NB4 (cell line): ENCODE measurements around the gene CALN1.

ENCODE experiments used
- DNase-seq: peaks from one replicate; pipeline ENCODE4 v3.0.0; 2010; ENCODE audit warnings: low read depth
- H3K4me3 ChIP-seq: one replicate; pipeline ENCODE4 v1.5.1; 2011; ENCODE audit warnings: mild to moderate bottlenecking, low read depth, low read length, moderate library complexity
- CTCF ChIP-seq: IDR thresholded peaks from one replicate; pipeline ENCODE4 v1.5.1; 2012; ENCODE audit warnings: low read depth, low read length
- MAX ChIP-seq: IDR thresholded peaks from 2 replicates; pipeline ENCODE4 v1.6.1; 2011; ENCODE audit warnings: low read depth, low read length
- MYC ChIP-seq: IDR thresholded peaks from 2 replicates; pipeline ENCODE4 v1.6.1; 2011; ENCODE audit warnings: low read depth, low read length
- POLR2A ChIP-seq: IDR thresholded peaks from 2 replicates; pipeline ENCODE4 v1.6.1; 2011; ENCODE audit warnings: mild to moderate bottlenecking; ENCODE audit not compliant: insufficient read length; ENCODE audit errors: extremely low read depth

CALN1 gene

GRCh38 chr7:72445075-72445474 is 32.9 kb upstream of the CALN1 start:
- no peak for DNase-seq
- TF ChIP-seq MYC = no peak
- no peak for TF ChIP-seq CTCF
- TF ChIP-seq POLR2A = no peak
- TF ChIP-seq MAX = no peak
- H3K4me3 ChIP-seq = no peak overlapping the region

DNA sequence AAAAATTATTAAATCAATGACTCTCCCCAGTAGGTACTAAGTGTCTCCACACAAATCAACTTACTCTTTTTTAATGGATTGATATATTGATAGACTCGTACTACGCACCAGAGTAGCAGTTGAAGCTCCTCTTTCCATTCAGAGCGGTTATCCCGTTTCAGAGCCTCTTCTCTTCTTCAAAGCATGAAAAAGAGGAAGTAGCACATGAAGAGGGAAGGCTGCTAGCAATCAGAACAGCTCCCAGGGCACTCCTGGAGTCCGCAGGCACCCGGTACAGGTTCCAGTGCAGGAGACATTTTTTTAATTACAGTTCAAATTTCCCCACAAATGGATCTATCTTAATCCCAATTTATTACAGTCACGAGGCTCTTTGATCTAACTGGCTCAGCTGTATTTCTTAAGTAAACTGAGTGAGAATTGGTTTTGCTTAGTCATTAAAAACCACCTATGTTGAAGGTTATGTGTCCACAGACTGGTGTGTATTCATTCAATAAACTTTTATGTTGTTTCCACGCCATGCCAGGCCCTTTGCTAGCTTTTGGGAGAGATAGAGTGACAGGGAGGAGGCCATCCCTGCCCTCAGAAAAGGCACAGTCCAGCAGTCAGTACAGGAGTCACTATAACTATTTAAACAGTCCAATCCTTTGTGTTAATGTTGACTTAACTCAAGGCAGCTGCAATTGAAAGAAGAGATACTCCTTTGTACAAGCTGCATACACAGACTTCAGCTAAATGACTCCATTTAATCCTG is 32.1 kb upstream of the CALN1 start:
- H3K4me3 ChIP-seq = no peak overlapping the region
- peak; percentile 46 for DNase-seq
- TF ChIP-seq POLR2A (no peak), CTCF (no peak), MAX (no peak)

DNA sequence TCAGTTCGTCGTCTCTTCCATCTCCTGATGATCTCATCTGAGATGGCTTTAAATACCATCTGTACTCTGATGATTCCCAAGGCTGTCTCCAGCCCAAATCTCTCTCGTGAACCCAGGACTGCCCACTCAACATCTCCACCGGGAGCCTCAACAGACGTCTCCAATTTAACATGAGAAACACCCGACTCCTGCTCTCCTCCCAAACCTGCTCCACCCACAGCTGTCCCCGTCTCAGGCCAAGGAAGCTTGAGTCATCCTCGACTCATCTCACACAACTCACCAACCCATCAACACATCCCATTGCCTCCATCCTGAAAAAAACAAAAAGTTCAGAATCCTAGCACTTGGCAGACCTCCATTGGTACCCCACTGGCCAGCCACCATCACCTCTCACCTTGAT is 29.7 kb upstream of the CALN1 start:
- no peak for TF ChIP-seq MAX
- no peak for TF ChIP-seq CTCF
- no peak for TF ChIP-seq POLR2A
- TF ChIP-seq MYC = no peak
- DNase-seq = no peak
- no peak overlapping the region for H3K4me3 ChIP-seq

GRCh38 chr7:72438491-72438890 is 26.4 kb upstream of the CALN1 start:
- H3K4me3 ChIP-seq = no peak overlapping the region
- no peak for DNase-seq
- no peak for TF ChIP-seq CTCF
- TF ChIP-seq MYC = no peak
- TF ChIP-seq POLR2A = no peak

DNA sequence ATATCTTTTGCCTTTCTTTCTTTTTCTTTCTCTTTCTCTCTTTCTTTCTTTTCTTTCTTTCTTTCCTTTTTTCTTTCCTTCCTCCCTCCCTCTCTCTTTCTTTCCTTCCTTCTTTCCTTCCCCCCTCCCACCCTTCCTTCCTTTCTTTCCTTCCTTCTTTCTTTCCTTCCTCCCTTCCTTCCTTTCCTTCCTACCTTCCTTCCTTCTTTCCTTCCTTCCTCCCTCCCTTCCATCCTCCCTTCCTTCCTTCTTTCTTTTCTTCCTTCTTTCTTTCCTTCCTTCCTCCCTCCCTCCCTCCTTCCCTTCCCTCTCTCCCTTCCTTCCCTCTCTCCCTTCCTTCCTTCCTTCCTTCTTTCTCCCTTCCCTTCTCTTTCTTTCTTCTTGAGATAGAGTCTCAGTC is 25.5 kb upstream of the CALN1 start:
- TF ChIP-seq MYC (no peak), POLR2A (no peak)
- H3K4me3 ChIP-seq = no peak overlapping the region
- DNase-seq = no peak

DNA sequence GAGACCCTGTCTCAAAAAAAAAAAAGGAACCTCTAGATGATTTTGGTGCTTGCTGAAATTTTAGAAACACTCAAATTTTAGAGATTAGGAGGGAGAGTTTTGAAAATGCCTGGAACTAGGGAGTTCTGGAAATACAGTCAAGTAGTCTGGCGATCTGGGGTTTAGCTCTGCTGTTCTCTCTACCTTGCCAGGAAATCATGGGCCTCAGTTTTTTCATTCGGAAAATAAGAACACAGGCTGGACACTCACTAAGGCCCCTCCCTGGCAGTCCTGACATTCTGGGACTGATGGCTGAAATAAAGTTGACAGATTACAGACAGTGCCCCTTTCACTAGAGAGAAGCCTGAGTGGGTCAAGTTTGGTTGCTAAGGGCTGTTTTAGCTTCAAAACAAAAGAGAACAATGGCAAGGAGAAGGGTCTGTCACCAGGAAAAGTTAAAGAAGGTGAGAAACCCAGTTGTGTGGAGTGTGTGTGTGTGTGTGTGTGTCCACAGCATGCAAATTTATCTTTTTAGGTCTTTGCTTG is 25.0 kb upstream of the CALN1 start:
- H3K4me3 ChIP-seq = no peak overlapping the region
- TF ChIP-seq CTCF (no peak), POLR2A (no peak), MAX (no peak), MYC (no peak)
- DNase-seq = no peak
